Prostate gland (tissue), 2 donors: Measurements from ENCODE around the gene ZNF415.

Experiments used
- CTCF ChIP-seq, 4 experiments: fragments of 200-600 bp in 2 of 4; fragments of 450-650 bp in 2 of 4; sonication (generic) in 2 of 4; IDR thresholded peaks; 1 replicate in 3 of 4; 2 replicates in 1 of 4; pipeline ENCODE4 v1.5.1; 2016 to 2019; ENCODE audit warnings: antibody characterized with exemption in 4 of 4, mild to moderate bottlenecking in 2 of 4, moderate library complexity in 2 of 4
- POLR2A ChIP-seq: fragments of 450-650 bp; IDR thresholded peaks from one replicate; pipeline ENCODE4 v1.6.1; 2016; ENCODE audit warnings: antibody characterized with exemption, mild to moderate bottlenecking

GRCh38 chr19:53109527-53109926, 23.2 kb downstream of the ZNF415 start:
- TF ChIP-seq CTCF (IDR thresholded peaks at IDR 0.05) (no peak), POLR2A (no peak)
